HepG2 (cell line): ENCODE results near the gene VPS9D1. TPM values are rescaled to one million over a fixed set of nuclear protein-coding genes. Genes with fewer than 3 reads are reported as not detected.

ENCODE experiments used
- AKNA ChIP-seq: sonication (generic); formaldehyde crosslinking; IDR thresholded peaks from 2 replicates; pipeline ENCODE4 v1.4.0; 2020; ENCODE audit warnings: missing genetic modification reagents, borderline replicate concordance
- CEBPB ChIP-seq: IDR thresholded peaks from 2 replicates; pipeline ENCODE4 v1.6.1; 2011; ENCODE audit warnings: low read depth, low read length, improper control_type of control experiment, borderline replicate concordance
- DDIT3 ChIP-seq: sonication (generic); formaldehyde crosslinking; IDR thresholded peaks from 2 replicates; pipeline ENCODE4 v1.4.0; 2020; ENCODE audit warnings: mild to moderate bottlenecking, missing genetic modification reagents
- HMGXB3 ChIP-seq: sonication (generic); formaldehyde crosslinking; IDR thresholded peaks from 2 replicates; pipeline ENCODE4 v1.4.0; 2020; ENCODE audit warnings: missing genetic modification reagents, borderline replicate concordance
- KLF11 ChIP-seq: IDR thresholded peaks from 2 replicates; pipeline ENCODE4 v1.6.1; 2016; ENCODE audit warnings: missing compliant biosample characterization
- MYC ChIP-seq: sonication (generic); formaldehyde crosslinking; IDR thresholded peaks from 2 replicates; pipeline ENCODE4 v1.9.0; 2021; ENCODE audit warnings: missing genetic modification reagents, borderline replicate concordance
- NR1H2 ChIP-seq: sonication (generic); formaldehyde crosslinking; IDR thresholded peaks from 2 replicates; pipeline ENCODE4 v1.8.1; 2022; ENCODE audit warnings: low read depth, missing genetic modification reagents, borderline replicate concordance
- ZNF501 ChIP-seq: sonication (generic); formaldehyde crosslinking; IDR thresholded peaks from 2 replicates; pipeline ENCODE4 v1.5.1; 2020; ENCODE audit warnings: mild to moderate bottlenecking, moderate library complexity, missing genetic modification reagents
- ZNF629 ChIP-seq: sonication (generic); formaldehyde crosslinking; conservative IDR thresholded peaks from 2 replicates; pipeline ENCODE4 v1.5.0; 2020; ENCODE audit warnings: missing genetic modification reagents
- polyA plus RNA-seq, 8 experiments: library from polyadenylated mRNA; depleted of rRNA in 3 of 8; stranded (reverse) in 7 of 8; unstranded in 1 of 8; fragments of >200 nt; fragmentation: Illumina TruSeq in 4 of 8; extraction: Trizol in 4 of 8; gene quantifications; 2 replicates each; pipeline versions ENCODE4 v1.2.1 to v1.2.3, GENCODE V29; 2011 to 2016; ENCODE audit warnings: low read depth in 4 of 8, missing spikeins in 1 of 8, mixed read lengths in 1 of 8; ENCODE audit not compliant: insufficient read depth in 1 of 8
- total RNA-seq, 5 experiments: library from RNA; depleted of rRNA; stranded (reverse); fragments of >200 nt; fragmentation: Illumina TruSeq; extraction: Trizol; gene quantifications; 2 replicates each; pipeline ENCODE4 v1.2.3, GENCODE V29; 2016; ENCODE audit warnings: low read depth in 1 of 5

The VPS9D1 gene
- total and polyA plus RNA-seq, 2 of the 13 experiments (the other 11 are each of a cell fraction or from before 2014, with no cell fraction given): 10.1 to 13.2 TPM

GRCh38 chr16:89720813-89721545 lies at the start of gene VPS9D1, which contains the start of gene ZNF276 (continued):
- no peak for TF ChIP-seq CEBPB
- no peak; the same call in 1 of the 2 replicates for TF ChIP-seq ZNF629 (CRISPR knock-in tag)
- TF ChIP-seq ZNF501: peak; percentile 76; the same call in 1 of the 2 replicates
- no peak for TF ChIP-seq HMGXB3 (CRISPR knock-in tag)
- no peak; the same call in 1 of the 2 replicates for TF ChIP-seq NR1H2 (CRISPR knock-in tag)
- TF ChIP-seq MYC (CRISPR knock-in tag): peak; percentile 98
- no peak for TF ChIP-seq KLF11
- no peak; the same call in 1 of the 2 replicates for TF ChIP-seq DDIT3
- 0 out of 2 replicates have a peak, but pooled peaks have one; percentile 48 for TF ChIP-seq AKNA (CRISPR knock-in tag)
